ENCODE results near the gene CEACAM21.

CEACAM21 gene

GRCh38 chr19:41584260-41584810 is 8.4 kb downstream of the CEACAM21 start:
- in situ Hi-C loops (cut with MboI; ENCODE audit: low sequenced_read_pairs) = no loop called here

GRCh38 chr19:41584931-41585330 is 9.0 kb downstream of the CEACAM21 start:
- in situ Hi-C loops (cut with MboI; ENCODE audit: low sequenced_read_pairs) = no loop called here

DNA sequence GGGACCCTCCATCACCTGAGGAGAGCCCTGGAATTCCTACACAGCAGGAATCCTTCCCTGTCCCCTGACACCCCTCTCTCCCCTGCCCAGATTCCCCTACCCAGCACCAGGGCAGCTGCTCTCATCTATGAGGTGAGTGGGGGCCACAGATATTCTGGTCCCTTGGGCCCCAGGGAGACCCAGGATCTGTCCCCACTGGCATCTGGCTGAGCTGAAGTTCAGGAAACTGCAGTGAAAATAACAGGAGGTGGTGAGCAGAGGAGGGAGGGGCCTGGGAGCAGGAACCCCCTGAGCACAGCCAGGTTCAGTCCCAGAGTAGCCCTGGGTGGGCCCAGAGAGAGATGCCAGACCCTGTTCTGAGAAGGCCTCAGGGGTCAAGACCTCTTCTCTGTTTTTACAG is 10.1 kb downstream of the CEACAM21 start:
- in situ Hi-C loops (cut with MboI; ENCODE audit: low sequenced_read_pairs) = no loop called here

- in situ Hi-C loops (cut with MboI; ENCODE audit: low sequenced_read_pairs) = no loop called here
Measured at GRCh38 chr19:41587101-41587837, 11.3 kb downstream of the CEACAM21 start.

- in situ Hi-C loops (cut with MboI; ENCODE audit: low sequenced_read_pairs) = no loop called here
Measured at GRCh38 chr19:41587838-41588210, 11.9 kb downstream of the CEACAM21 start.

GRCh38 chr19:41588497-41589209 is 12.7 kb downstream of the CEACAM21 start:
- in situ Hi-C loops (cut with MboI; ENCODE audit: low sequenced_read_pairs) = no loop called here

GRCh38 chr19:41589371-41589770 is 13.4 kb downstream of the CEACAM21 start:
- in situ Hi-C loops (cut with MboI; ENCODE audit: low sequenced_read_pairs) = no loop called here

DNA sequence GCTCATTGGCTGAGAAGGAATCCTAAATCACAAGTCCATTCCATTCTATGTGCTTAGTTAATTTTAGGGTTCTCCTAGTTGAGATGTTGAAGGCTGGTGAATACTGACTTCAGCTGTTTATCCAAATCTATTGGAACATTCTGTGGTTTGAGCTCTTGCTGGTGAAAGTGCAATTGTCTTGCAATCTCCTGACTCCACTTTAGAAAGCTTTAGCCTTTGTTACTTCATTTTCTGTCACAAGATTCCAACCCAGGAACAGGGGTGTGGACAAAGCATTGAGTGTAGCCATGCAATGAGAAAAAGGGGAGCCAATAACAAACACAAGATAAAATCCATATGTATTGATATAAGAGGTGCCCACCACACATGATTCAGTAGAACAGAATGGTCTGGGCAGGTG is 15.0 kb downstream of the CEACAM21 start:
- in situ Hi-C loops (cut with MboI; ENCODE audit: low sequenced_read_pairs) = no loop called here

DNA sequence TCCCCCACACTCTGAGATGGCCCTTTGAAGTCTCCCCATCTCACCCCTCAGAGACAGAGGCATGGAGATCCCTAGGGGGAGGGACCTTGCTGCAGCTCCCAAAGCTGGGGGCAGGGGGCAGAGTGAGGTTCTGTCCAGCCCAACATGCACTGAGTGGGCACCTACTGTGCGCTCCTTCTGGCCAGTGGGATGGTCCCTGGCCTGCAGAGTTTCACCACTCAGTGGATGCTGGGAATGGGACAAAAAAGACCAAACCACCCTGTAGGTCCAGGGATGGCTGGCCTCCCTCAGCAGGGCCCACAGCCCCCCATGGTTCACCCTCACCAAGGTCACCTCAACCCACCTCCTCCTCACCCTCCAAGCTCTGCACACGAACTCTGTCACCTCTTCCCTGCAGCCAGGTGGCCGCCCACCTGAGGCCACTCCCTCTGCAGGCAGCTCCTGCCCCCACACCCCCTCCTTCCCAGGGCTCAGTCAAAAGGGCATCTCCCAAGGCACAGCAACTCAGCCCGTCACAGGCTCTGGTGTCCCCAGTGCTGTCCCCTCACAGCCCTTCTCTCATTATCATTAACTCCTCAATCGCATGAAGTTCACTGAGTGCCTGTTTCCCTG is 16.1 kb downstream of the CEACAM21 start:
- in situ Hi-C loops (cut with MboI; ENCODE audit: low sequenced_read_pairs) = no loop called here

- in situ Hi-C loops (cut with MboI; ENCODE audit: low sequenced_read_pairs) = no loop called here
Measured at GRCh38 chr19:41595258-41595889, 19.4 kb downstream of the CEACAM21 start.

GRCh38 chr19:41595890-41596280 is 19.9 kb downstream of the CEACAM21 start:
- in situ Hi-C loops (cut with MboI; ENCODE audit: low sequenced_read_pairs) = no loop called here

DNA sequence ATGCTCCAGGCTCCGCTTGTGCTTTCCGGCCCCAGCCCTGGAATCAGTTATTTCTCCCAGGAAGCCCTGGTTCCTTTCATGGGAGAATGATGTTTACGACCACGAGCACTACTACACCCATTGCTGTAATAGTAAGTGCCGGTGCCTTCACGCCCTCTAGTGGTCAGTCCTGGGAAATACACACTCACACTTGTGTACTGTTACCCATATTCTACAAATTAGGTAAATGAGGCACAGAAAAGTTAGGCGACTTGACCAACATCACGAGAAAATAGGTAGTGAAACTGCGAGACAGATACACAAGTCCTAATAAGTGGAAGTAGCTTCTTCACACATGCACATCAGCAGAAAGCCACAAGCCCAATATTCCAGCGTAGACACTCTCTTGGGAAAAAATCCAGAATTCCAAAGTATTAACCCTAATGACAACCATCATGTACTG is 21.7 kb downstream of the CEACAM21 start:
- in situ Hi-C loops (cut with MboI; ENCODE audit: low sequenced_read_pairs) = no loop called here

- in situ Hi-C loops (cut with MboI; ENCODE audit: low sequenced_read_pairs) = no loop called here
Measured at GRCh38 chr19:41599175-41599966, 23.4 kb downstream of the CEACAM21 start.

DNA sequence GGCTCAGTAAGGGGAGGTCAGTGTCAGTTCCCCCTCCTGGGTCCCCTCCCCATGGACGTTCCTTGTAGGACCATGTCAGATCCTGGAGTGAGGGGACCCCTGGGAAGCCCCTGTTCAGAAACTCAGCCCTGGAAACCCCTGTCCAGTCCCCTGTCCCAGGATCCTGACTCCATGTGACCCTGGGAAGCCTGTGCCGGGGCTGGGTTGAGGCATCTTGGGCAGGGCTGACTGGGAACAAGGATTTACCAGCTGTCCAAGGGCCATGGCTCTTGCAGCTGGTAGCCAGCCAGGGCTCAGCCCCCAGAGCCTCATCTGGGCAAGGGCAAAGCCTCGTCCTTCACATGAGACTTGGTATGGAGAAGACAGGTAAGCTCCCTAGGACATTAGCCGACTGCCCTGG is 25.8 kb downstream of the CEACAM21 start:
- in situ Hi-C loops (cut with MboI; ENCODE audit: low sequenced_read_pairs) = no loop called here

DNA sequence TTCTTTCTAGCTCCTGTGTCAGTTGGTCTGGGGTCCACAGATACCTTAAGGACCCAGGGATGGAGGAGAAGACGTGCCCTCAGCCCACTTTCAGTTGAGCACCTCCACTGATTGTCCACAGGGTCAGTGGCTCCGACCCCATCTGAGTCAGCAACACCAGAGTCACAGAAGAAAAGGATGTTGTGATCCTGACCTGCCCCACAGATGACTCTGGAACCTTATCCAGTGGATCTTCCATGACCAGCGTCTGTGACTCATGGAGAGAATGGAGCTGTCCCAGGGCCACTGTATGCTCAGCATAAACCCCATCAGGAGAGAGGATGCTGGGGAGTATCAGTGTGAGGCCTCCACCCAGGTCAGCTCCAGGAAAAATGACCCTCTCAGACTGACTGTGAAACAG is 28.9 kb downstream of the CEACAM21 start:
- in situ Hi-C loops (cut with MboI; ENCODE audit: low sequenced_read_pairs) = no loop called here

- in situ Hi-C loops (cut with MboI; ENCODE audit: low sequenced_read_pairs) = no loop called here
Measured at GRCh38 chr19:41606215-41606837, 30.4 kb downstream of the CEACAM21 start.

- in situ Hi-C loops (cut with MboI; ENCODE audit: low sequenced_read_pairs) = no loop called here
Measured at GRCh38 chr19:41607668-41608067, 31.7 kb downstream of the CEACAM21 start.

GRCh38 chr19:41610789-41611188 is 34.8 kb downstream of the CEACAM21 start:
- in situ Hi-C loops (cut with MboI; ENCODE audit: low sequenced_read_pairs) = no loop called here

DNA sequence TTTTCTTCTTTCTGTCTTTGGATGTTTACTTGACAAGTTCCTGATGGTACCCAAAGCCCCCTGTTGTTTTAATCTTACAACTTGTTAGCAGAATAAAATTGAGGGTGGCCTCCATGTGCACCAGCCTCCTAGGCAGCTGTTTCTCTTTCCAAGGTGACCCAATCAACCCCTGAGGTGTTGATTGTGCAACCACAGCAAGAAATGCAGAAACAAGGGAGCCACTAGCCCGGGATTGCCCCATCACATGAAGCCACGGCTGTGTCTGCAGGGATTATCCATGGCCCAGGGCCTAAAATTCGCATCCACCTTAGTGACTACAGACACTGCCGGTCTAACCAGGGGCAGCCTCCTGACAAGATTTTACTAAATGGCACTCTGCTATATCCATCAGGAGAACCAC is 36.5 kb downstream of the CEACAM21 start:
- in situ Hi-C loops (cut with MboI; ENCODE audit: low sequenced_read_pairs) = no loop called here

GRCh38 chr19:41615207-41615606 is 39.2 kb downstream of the CEACAM21 start:
- in situ Hi-C loops (cut with MboI; ENCODE audit: low sequenced_read_pairs) = no loop called here

All from HL-60/S4 (cell line).